Measurements from ENCODE around the gene TRERF1.

GRCh38 chr6:42195415-42195814, 256.3 kb downstream of the TRERF1 start:
- TF ChIP-seq KLF9 (tag by site-specific recombination; IDR thresholded peaks at IDR 0.05; ENCODE audit: low read depth) (no peak), CTCF (tag by site-specific recombination; IDR thresholded peaks at IDR 0.05) (no peak)
